Measurements from ENCODE around the gene ANKEF1.

GRCh38 chr20:10004900-10005299 is 29.9 kb upstream of the ANKEF1 start:
- TF ChIP-seq TAF1 (IDR thresholded peaks at IDR 0.05; ENCODE audit: low read depth) (no peak), EP300 (IDR thresholded peaks at IDR 0.05; ENCODE audit: borderline replicate concordance) (no peak), TCF12 (IDR thresholded peaks at IDR 0.05; ENCODE audit: low read depth) (no peak), YY1 (IDR thresholded peaks at IDR 0.05; ENCODE audit: low read depth) (no peak), ZBTB7A (IDR thresholded peaks at IDR 0.05; ENCODE audit: low read depth) (no peak), CREB1 (IDR thresholded peaks at IDR 0.05; ENCODE audit: low read depth) (no peak)
- TF ChIP-seq, protein P1, sequence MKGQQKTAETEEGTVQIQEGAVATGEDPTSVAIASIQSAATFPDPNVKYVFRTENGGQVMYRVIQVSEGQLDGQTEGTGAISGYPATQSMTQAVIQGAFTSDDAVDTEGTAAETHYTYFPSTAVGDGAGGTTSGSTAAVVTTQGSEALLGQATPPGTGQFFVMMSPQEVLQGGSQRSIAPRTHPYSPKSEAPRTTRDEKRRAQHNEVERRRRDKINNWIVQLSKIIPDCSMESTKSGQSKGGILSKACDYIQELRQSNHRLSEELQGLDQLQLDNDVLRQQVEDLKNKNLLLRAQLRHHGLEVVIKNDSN (IDR thresholded peaks at IDR 0.05): no peak
